LNCAP (cell line): ENCODE results near the gene MRPS35.
A peak's percentile ranks its signal among the peaks of the same experiment; 100 is the strongest.

Experiments used
- TF ChIP-seq, protein P1 (sequence below): fragments of 450-650 bp; IDR thresholded peaks from 2 replicates; pipeline ENCODE4 v1.5.1; 2017; ENCODE audit warnings: mild to moderate bottlenecking

Gene MRPS35

DNA sequence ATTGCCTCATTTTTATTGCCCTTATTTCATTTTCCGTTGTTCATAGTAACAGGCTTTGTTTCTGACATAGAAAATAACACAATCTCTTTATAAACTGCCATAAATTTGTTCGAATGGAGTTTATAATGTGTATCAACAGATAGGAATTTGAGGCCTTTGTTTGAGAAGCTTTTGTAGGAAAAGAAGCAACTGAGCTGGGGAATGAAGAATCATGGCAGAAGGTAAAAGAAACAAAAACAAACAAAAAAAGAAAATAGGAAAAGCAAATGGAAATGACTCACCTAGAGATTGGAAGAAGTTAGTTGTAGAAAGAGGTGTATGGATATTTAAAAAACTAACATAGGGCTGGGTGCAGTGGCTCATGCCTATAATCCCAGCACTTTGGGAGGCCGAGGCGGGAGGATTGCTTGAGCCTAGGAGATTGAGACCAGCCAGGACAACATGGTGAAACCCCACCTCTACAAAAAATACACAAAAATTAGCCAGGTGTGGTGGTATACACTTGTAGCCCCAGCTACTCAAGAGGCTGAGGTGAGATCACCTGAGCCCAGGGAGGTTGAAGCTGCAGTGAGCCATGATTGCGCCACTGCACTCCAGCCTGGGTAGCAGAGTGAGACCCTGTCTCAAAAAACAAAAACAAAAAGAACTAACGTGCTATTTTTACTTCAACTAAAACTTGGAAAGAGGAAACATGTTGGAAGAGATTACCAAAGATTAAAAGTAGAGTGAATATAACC lies 14.9 kb upstream of the MRPS35 start:
- TF ChIP-seq, protein P1, sequence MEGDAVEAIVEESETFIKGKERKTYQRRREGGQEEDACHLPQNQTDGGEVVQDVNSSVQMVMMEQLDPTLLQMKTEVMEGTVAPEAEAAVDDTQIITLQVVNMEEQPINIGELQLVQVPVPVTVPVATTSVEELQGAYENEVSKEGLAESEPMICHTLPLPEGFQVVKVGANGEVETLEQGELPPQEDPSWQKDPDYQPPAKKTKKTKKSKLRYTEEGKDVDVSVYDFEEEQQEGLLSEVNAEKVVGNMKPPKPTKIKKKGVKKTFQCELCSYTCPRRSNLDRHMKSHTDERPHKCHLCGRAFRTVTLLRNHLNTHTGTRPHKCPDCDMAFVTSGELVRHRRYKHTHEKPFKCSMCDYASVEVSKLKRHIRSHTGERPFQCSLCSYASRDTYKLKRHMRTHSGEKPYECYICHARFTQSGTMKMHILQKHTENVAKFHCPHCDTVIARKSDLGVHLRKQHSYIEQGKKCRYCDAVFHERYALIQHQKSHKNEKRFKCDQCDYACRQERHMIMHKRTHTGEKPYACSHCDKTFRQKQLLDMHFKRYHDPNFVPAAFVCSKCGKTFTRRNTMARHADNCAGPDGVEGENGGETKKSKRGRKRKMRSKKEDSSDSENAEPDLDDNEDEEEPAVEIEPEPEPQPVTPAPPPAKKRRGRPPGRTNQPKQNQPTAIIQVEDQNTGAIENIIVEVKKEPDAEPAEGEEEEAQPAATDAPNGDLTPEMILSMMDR = no peak

DNA sequence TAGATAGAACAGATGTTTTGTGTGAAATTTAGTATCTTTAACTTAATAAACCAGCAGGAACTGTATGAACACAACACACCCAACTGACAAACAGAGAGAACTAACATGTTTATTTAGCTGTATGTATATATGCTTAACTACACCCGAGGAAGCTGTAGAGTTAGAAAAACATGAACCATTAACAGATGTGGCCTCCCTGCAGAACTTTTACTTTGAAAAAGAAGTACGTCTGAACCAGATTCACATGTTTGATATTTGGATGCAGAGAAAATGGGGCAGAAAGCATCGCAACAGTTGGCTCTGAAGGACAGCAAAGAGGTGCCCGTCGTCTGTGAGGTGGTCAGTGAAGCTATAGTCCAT lies 14.4 kb upstream of the MRPS35 start, which contains the start of gene REP15:
TSS of gene REP15 (plus strand) at position 155 of the 360 bp plus-strand sequence. CDS start at position 271, 116 bp downstream.
- TF ChIP-seq, protein P1 = no peak

DNA sequence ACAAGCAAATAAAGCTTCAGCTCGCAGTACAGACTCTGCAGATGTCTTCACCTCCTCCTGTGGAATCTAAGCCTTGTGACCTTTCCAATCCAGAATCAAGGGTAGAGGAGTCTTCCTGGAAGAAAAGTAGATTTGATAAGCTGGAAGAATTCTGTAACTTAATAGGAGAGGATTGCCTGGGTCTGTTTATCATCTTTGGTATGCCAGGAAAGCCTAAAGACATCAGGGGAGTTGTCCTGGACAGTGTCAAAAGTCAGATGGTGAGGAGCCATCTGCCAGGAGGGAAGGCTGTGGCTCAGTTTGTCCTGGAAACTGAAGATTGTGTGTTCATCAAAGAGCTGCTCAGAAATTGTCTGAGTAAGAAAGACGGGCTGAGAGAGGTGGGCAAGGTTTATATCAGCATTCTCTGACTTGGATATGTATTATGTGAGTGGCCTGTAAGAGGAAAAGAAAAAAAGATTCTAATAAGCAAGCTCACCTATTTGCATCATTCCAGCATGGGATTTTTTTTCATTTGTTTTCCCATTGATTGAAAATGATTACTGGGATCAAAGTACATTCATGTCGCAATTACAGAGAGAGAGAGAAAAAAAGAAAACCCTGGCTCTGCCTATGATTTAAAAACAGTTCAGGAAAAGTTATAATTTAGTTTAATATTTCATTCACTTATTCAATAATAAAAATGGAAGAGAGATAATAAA lies 13.6 kb upstream of the MRPS35 start:
- TF ChIP-seq, protein P1 = no peak

DNA sequence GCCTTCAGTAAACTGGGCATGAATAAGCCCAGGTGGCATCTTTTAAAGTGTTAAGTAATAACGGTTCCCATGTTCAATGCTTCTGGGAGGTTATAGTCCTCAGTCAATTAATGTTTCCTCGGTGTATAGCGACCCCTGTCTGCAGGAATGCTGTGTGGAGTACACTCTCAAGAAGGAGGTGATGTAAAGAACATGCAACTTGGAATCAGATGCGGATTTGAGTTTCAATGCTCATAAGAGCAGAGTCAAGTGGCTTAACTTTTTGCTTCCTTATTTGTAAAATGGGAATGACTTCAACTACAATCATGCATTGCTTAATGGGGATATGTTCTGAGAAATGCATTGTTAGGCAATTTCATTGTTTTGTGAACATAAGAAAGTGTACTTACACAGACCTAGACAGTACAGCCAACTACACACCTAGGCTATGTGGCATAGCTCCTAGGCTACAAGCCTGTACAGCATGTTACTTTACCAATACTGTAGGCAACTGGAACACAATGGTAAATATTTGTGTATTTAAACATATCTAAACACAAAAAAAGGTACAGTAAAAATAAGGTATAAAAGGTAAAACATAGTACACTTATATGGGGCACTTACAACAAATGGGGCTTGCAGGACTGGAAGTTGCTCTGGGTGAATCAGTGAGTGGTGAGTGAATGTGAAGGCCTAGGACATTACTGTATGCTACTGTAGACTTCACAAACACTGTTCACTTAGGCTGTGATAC lies 6.7 kb upstream of the MRPS35 start:
- TF ChIP-seq, protein P1 = peak; percentile 94

DNA sequence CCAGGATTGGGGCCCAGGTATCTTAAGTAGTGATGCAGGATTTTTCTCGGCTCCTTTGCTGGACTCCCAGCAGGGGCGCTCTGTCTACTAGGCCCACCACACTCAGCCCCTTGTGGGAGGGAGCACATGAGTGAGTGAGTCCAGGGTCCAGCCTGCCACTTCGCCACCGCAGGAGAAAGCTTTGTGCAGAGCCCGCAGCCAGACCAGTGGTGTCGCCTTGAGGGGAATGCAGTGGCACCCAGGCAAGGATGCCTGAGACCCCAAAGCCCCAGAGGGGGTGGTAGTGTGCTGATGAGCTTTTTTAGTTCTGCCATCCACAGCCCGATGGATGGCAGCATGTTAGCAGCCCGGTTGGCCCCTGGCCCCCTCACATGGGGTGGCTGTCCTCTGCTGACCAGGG lies 5.4 kb upstream of the MRPS35 start:
- TF ChIP-seq, protein P1 = no peak

DNA sequence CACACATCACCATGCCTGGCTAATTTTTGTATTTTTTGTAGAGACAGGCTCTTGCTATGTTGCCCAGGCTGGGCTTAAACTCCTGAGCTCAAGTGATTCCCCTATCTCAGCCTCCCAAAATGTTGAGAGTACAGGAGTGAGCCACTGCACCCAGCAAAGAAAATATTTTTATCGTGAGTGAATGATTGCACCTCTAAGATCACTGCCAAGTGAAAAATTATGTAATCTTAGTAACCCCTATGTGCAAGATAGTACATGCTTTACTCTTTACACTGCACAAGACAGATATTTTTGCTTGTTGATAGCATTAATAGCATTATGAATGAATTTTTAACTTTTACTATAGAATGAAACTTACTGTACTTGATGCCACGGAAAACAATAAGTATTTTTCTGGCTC lies 3.4 kb upstream of the MRPS35 start:
- TF ChIP-seq, protein P1 = no peak

DNA sequence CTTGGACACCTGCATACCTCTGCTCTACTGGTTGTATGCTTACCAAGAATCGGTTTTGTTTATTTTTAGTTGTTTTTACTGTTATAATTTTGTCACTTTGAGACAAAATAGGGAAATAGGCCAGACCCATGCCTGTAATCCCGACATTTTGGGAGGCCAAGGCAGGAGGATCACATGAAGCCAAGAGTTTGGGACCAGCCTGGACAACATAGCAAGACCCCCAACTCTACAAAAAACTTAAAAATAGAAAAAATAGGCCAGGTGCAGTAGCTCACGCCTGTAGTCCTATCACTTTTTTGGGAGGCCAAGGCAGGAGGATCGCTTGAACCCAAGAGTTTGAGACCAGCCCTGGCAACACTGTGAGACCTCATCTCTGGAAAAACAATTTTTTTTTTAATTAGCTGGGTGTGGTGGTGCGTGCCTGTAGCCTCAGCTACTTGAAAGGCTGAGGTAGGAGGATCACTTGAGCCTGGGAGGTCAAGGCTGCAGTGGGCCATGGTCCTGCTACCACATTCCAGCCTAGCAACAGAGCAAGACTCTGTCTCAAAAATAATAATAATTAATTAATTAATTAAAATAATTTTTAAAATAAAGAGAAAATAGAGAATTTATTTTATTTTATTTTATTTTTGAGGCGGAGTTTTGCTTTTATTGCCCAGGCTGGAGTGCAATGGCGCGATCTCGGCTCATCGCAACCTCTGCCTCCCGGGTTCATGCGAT lies 1.3 kb upstream of the MRPS35 start:
- TF ChIP-seq, protein P1 = no peak
